Stomach (tissue), 9 donors: Measurements from ENCODE around the gene COG5. TPM values are rescaled to one million over a fixed set of nuclear protein-coding genes. Genes with fewer than 3 reads are reported as not detected.

Source experiments
- DNase-seq, 2 donors: peaks; one replicate each; pipeline versions ENCODE4 v3.0.0 to v3.0.0-alpha.2; 2013 to 2019
- H3K27ac ChIP-seq, 5 donors: fragments of 200-600 bp in 4 of 5; sonication (generic) in 4 of 5; one replicate each; pipeline ENCODE4 v1.5.1; 2013 to 2019; ENCODE audit warnings: mild to moderate bottlenecking in 1 of 5, moderate library complexity in 1 of 5
- H3K27me3 ChIP-seq, 3 donors: fragments of 200-600 bp; sonication (generic); one replicate each; pipeline ENCODE4 v1.5.1; 2017 to 2019; ENCODE audit warnings: mixed run types in 1 of 3
- H3K36me3 ChIP-seq, 4 donors: fragments of 200-600 bp; sonication (generic); 1 replicate in 3 of 4; 2 replicates in 1 of 4; pipeline ENCODE4 v1.5.1; 2016 to 2019
- H3K4me1 ChIP-seq, 4 donors: fragments of 200-600 bp; sonication (generic); one replicate each; pipeline ENCODE4 v1.5.1; 2016 to 2019
- H3K4me3 ChIP-seq, 4 donors: fragments of 200-600 bp; sonication (generic) in 3 of 4; one replicate each; pipeline ENCODE4 v1.5.1; 2016 to 2019; ENCODE audit warnings: mild to moderate bottlenecking in 1 of 4
- H3K9me3 ChIP-seq, 4 donors: fragments of 200-600 bp; sonication (generic); one replicate each; pipeline ENCODE4 v1.5.1; 2016 to 2019
- CTCF ChIP-seq, 7 experiments: fragments of 450-650 bp in 4 of 7; fragments of 200-600 bp in 3 of 7; sonication (generic) in 3 of 7; IDR thresholded peaks; one replicate each; pipeline ENCODE4 v1.5.1; 2016 to 2019; ENCODE audit warnings: antibody characterized with exemption in 7 of 7, control low read depth in 2 of 7, mild to moderate bottlenecking in 1 of 7
- EP300 ChIP-seq: sonication (generic); formaldehyde crosslinking; IDR thresholded peaks from one replicate; pipeline ENCODE4 v1.6.1; 2017; ENCODE audit warnings: antibody characterized with exemption
- POLR2A ChIP-seq, 4 donors: fragments of 450-650 bp; IDR thresholded peaks; one replicate each; pipeline ENCODE4 v1.6.1; 2016; ENCODE audit warnings: antibody characterized with exemption in 4 of 4, control low read depth in 2 of 4, mild to moderate bottlenecking in 1 of 4, moderate library complexity in 1 of 4
- POLR2AphosphoS5 ChIP-seq, 3 donors: sonication (generic); formaldehyde crosslinking; IDR thresholded peaks; one replicate each; pipeline ENCODE4 v1.6.1; 2016; ENCODE audit warnings: antibody characterized with exemption in 3 of 3
- WGBS, 5 donors: extraction: QIAGEN DNeasy Blood & Tissue Kit in 3 of 5; methylation state at CpG; one replicate each; pipeline versions ENCODE4 v1.1.5 to v1.1.7; 2013 to 2018; 5-methylcytosine and 5-hydroxymethylcytosine counted together
- intact Hi-C: fragments of 100-400 bp; cut with DNase I; formaldehyde crosslinking; loops from one replicate; pipeline ENCODE4 v1.15.1; 2023; ENCODE audit warnings: low total_unique reads
- polyA plus RNA-seq, 3 donors: library from polyadenylated mRNA; stranded (reverse); fragments of 200-250 nt; gene quantifications; one replicate each; pipeline ENCODE4 v1.2.3, GENCODE V29; 2013
- total RNA-seq, 5 donors: library from RNA; depleted of rRNA; stranded (reverse); fragments of >200 nt; gene quantifications; one replicate each; pipeline versions ENCODE4 v1.1.0 to v1.2.3, GENCODE V29; 2014 to 2016
- donor health status: healthy with polysubstance abuse.
- donor health status: Bipolar disorder and iron deficiency.
- donor health status: healthy.

The COG5 gene
- total and polyA plus RNA-seq, 8 donors: 5.2 to 285 (median 17.1) TPM

GRCh38 chr7:107480932-107481331, 82.8 kb downstream of the COG5 start:
- Histone ChIP-seq H3K27ac (no peak overlapping the region), H3K36me3 (no peaks in the 10 kb centered on the region), H3K4me1 (peaks cover 0 to 6% (median 2%) of the 10 kb centered on the region in 4 donors), H3K27me3 (no peaks in the 10 kb centered on the region), H3K9me3 (no peaks in the 10 kb centered on the region), H3K4me3 (no peak overlapping the region)
- intact Hi-C loops: no loop called here
- 86 to 95% (median 89%) methylated on average over 3 of the region's 3 CpGs for WGBS, 5 donors
- no peak for DNase-seq
- TF ChIP-seq POLR2A (IDR thresholded peaks at IDR 0.05) (no peak), POLR2AphosphoS5 (IDR thresholded peaks at IDR 0.05) (no peak), EP300 (no peak), CTCF (IDR thresholded peaks at IDR 0.05) (no peak)

- intact Hi-C loops: no loop called here
Measured at GRCh38 chr7:107479303-107479702, 84.4 kb downstream of the COG5 start.

GRCh38 chr7:107474104-107474521, 89.6 kb downstream of the COG5 start:
- no peak for TF ChIP-seq POLR2A (IDR thresholded peaks at IDR 0.05)
- TF ChIP-seq POLR2AphosphoS5 (IDR thresholded peaks at IDR 0.05): no peak
- TF ChIP-seq CTCF (IDR thresholded peaks at IDR 0.05): no peak
- TF ChIP-seq EP300: no peak
- H3K27me3 ChIP-seq: no peaks in the 10 kb centered on the region
- H3K27ac ChIP-seq: no peak overlapping the region
- no peak overlapping the region for H3K4me3 ChIP-seq
- no peaks in the 10 kb centered on the region for H3K9me3 ChIP-seq
- peaks cover 0 to 6% (median 2%) of the 10 kb centered on the region in 4 donors for H3K4me1 ChIP-seq
- WGBS, 5 donors: 78 to 87% (median 80%) methylated on average over 5 of the region's 5 CpGs
- DNase-seq: no peak
- H3K36me3 ChIP-seq: no peaks in the 10 kb centered on the region
- intact Hi-C loops: no loop called here

More at GRCh38 chr7:107479303-107479702, 84.4 kb downstream of the COG5 start:
- TF ChIP-seq EP300: no peak
- TF ChIP-seq POLR2AphosphoS5 (IDR thresholded peaks at IDR 0.05): no peak
- no peak for TF ChIP-seq POLR2A (IDR thresholded peaks at IDR 0.05)
- no peak for TF ChIP-seq CTCF (IDR thresholded peaks at IDR 0.05)
- H3K9me3 ChIP-seq: no peaks in the 10 kb centered on the region
- H3K36me3 ChIP-seq: no peaks in the 10 kb centered on the region
- H3K27ac ChIP-seq: no peak overlapping the region
- H3K27me3 ChIP-seq: no peaks in the 10 kb centered on the region
- no peak overlapping the region for H3K4me3 ChIP-seq
- no peak for DNase-seq
- WGBS, 5 donors: 62 to 74% (median 71%) methylated on average over 2 of the region's 2 CpGs
- H3K4me1 ChIP-seq: peaks cover 0 to 6% (median 2%) of the 10 kb centered on the region in 4 donors

- 50 to 75% (median 62%) methylated on average over 3 of the region's 3 CpGs for WGBS, 5 donors
- no peak for TF ChIP-seq POLR2A (IDR thresholded peaks at IDR 0.05)
- TF ChIP-seq CTCF (IDR thresholded peaks at IDR 0.05): no peak
- TF ChIP-seq POLR2AphosphoS5 (IDR thresholded peaks at IDR 0.05): no peak
- no peak for TF ChIP-seq EP300
- H3K36me3 ChIP-seq: no peaks in the 10 kb centered on the region
- no peak overlapping the region for H3K27ac ChIP-seq
- DNase-seq: no peak
- intact Hi-C loops: no loop called here
- H3K27me3 ChIP-seq: no peaks in the 10 kb centered on the region
- no peak overlapping the region for H3K4me3 ChIP-seq
- no peaks in the 10 kb centered on the region for H3K9me3 ChIP-seq
- peaks cover 0 to 6% (median 2%) of the 10 kb centered on the region in 4 donors for H3K4me1 ChIP-seq
Measured at GRCh38 chr7:107472116-107472515, 91.6 kb downstream of the COG5 start.
